Stimulated activated CD8-positive, alpha-beta memory T cell treated with anti-CD3 and anti-CD28 coated beads, Interleukin-7, amount 100 ng/mL, for 48 hours (primary cell): ENCODE results near the gene LAMA5.

Source experiments
- DNase-seq, 2 donors: peaks; one replicate each; pipeline ENCODE4 v3.0.0-alpha.2; 2020; ENCODE audit warnings: low read depth in 1 of 2; ENCODE audit errors: extremely low read depth in 1 of 2

The LAMA5 gene

GRCh38 chr20:62348604-62349003 lies 18.5 kb downstream of the LAMA5 start:
- no peak for DNase-seq

GRCh38 chr20:62347445-62347844 lies 19.7 kb downstream of the LAMA5 start:
- no peak for DNase-seq

- DNase-seq = no peak
These were observed 20.0 kb downstream of the LAMA5 start for GRCh38 chr20:62347151-62347404.

- no peak for DNase-seq
These were observed 20.5 kb downstream of the LAMA5 start for GRCh38 chr20:62346398-62347150.

- no peak for DNase-seq
These were observed 21.3 kb downstream of the LAMA5 start for GRCh38 chr20:62345681-62346370.

GRCh38 chr20:62344782-62345181 lies 22.3 kb downstream of the LAMA5 start:
- DNase-seq = no peak

- no peak for DNase-seq
These were observed 23.0 kb downstream of the LAMA5 start for GRCh38 chr20:62344092-62344491.

- DNase-seq = no peak
These were observed 24.2 kb downstream of the LAMA5 start for GRCh38 chr20:62342910-62343309.

- no peak for DNase-seq
These were observed 27.5 kb downstream of the LAMA5 start for GRCh38 chr20:62339647-62340062.

GRCh38 chr20:62338294-62338620 lies 28.9 kb downstream of the LAMA5 start:
- no peak for DNase-seq

GRCh38 chr20:62337558-62338293 lies 29.4 kb downstream of the LAMA5 start:
- no peak for DNase-seq

GRCh38 chr20:62336775-62337557 lies 30.1 kb downstream of the LAMA5 start:
- no peak for DNase-seq

- no peak for DNase-seq
These were observed 30.8 kb downstream of the LAMA5 start for GRCh38 chr20:62336329-62336728.

GRCh38 chr20:62335532-62335931 lies 31.6 kb downstream of the LAMA5 start:
- no peak for DNase-seq

GRCh38 chr20:62334881-62335280 lies 32.2 kb downstream of the LAMA5 start:
- no peak for DNase-seq

GRCh38 chr20:62333820-62334595 lies 33.1 kb downstream of the LAMA5 start:
- DNase-seq = no peak

GRCh38 chr20:62332989-62333819 lies 33.9 kb downstream of the LAMA5 start:
- DNase-seq = no peak

- DNase-seq = no peak
These were observed 34.7 kb downstream of the LAMA5 start for GRCh38 chr20:62332421-62332820.

GRCh38 chr20:62331347-62331746 lies 35.8 kb downstream of the LAMA5 start:
- no peak for DNase-seq
